Loucy (cell line): Measurements from ENCODE around the gene EEFSEC.

Source experiments
- H2AFZ ChIP-seq: fragments of 200-600 bp; sonication (generic); 2 replicates; pipeline ENCODE4 v1.6.0; 2016; ENCODE audit warnings: antibody characterized with exemption, mild to moderate bottlenecking, low read length, moderate library complexity
- H3F3A ChIP-seq: fragments of 200-600 bp; 2 replicates; pipeline ENCODE4 v1.6.0; 2016; ENCODE audit warnings: antibody characterized with exemption, low read depth, mild to moderate bottlenecking
- H3K27me3 ChIP-seq: fragments of 200-600 bp; sonication (generic); 2 replicates; pipeline ENCODE4 v1.6.1; 2014; ENCODE audit warnings: low read length, mild to moderate bottlenecking; ENCODE audit not compliant: insufficient read depth, poor library complexity, severe bottlenecking
- H3K36me3 ChIP-seq: fragments of 200-600 bp; sonication (generic); 2 replicates; pipeline ENCODE4 v1.6.1; 2016; ENCODE audit warnings: low read length; ENCODE audit not compliant: insufficient read depth
- H3K4me1 ChIP-seq: fragments of 200-600 bp; sonication (generic); 2 replicates; pipeline ENCODE4 v1.5.1; 2014; ENCODE audit warnings: low read length, mild to moderate bottlenecking; ENCODE audit not compliant: insufficient read depth, poor library complexity, severe bottlenecking
- H3K4me2 ChIP-seq: fragments of 200-600 bp; sonication (generic); 2 replicates; pipeline ENCODE4 v1.6.0; 2014; ENCODE audit warnings: antibody characterized with exemption, low read length, low read depth, mild to moderate bottlenecking; ENCODE audit not compliant: poor library complexity, severe bottlenecking
- H3K4me3 ChIP-seq: fragments of 200-600 bp; sonication (generic); 2 replicates; pipeline ENCODE4 v1.5.1; 2014; ENCODE audit warnings: low read length, mild to moderate bottlenecking, mixed read lengths; ENCODE audit not compliant: poor library complexity, severe bottlenecking
- H3K79me2 ChIP-seq: fragments of 200-600 bp; sonication (generic); 2 replicates; pipeline ENCODE4 v1.6.1; 2014; ENCODE audit warnings: low read length; ENCODE audit not compliant: insufficient read depth
- H3K9ac ChIP-seq: fragments of 200-600 bp; sonication (generic); 2 replicates; pipeline ENCODE4 v1.6.0; 2014; ENCODE audit warnings: mild to moderate bottlenecking, low read depth, low read length, moderate library complexity; ENCODE audit not compliant: poor library complexity, severe bottlenecking
- H3K9me2 ChIP-seq: fragments of 200-600 bp; sonication (generic); replicated peaks from 2 replicates; pipeline ENCODE4 v1.6.1; 2016; ENCODE audit warnings: low read depth, low read length, mixed read lengths
- H3K9me3 ChIP-seq: fragments of 200-600 bp; sonication (generic); 2 replicates; pipeline ENCODE4 v1.6.1; 2014; ENCODE audit warnings: mild to moderate bottlenecking, antibody characterized with exemption, low read length, low read depth; ENCODE audit not compliant: insufficient read depth
- H4K20me1 ChIP-seq: fragments of 200-600 bp; sonication (generic); 2 replicates; pipeline ENCODE4 v1.6.0; 2014; ENCODE audit warnings: antibody characterized with exemption, low read length, mild to moderate bottlenecking; ENCODE audit not compliant: insufficient read depth, poor library complexity, severe bottlenecking
- EZH2phosphoT487 ChIP-seq: fragments of 200-600 bp; IDR thresholded peaks from 2 replicates; pipeline ENCODE4 v1.6.1; 2018; ENCODE audit warnings: antibody characterized with exemption, mild to moderate bottlenecking, moderate library complexity, borderline replicate concordance
- TF ChIP-seq, protein P1 (sequence below): fragments of 200-600 bp; sonication (generic); conservative IDR thresholded peaks from 2 replicates; pipeline ENCODE4 v1.5.1; 2014; ENCODE audit warnings: mild to moderate bottlenecking, antibody characterized with exemption, low read length

EEFSEC gene

DNA sequence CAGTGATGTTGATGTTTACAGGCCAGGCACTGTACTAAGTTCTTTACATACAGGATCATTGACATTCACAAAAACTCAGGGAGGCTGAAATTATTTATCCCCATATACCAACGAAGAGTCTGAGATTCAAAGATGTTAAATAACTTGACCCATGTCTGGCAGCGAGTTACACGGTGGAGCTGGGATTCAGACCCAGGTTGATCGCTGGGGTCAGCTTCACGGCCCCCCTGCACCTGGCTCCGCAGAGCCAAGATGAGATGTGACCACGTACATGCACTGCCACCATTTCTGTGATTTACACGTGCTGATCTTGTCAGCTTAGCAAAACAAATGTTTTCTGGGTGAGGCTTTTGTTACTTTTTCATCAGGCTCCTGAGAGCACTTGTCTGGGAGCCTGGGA is 109.8 kb downstream of the EEFSEC start:
- H4K20me1 ChIP-seq, result no peaks in the 10 kb centered on the region
- H3K9me2 ChIP-seq, result no peaks in the 10 kb centered on the region

DNA sequence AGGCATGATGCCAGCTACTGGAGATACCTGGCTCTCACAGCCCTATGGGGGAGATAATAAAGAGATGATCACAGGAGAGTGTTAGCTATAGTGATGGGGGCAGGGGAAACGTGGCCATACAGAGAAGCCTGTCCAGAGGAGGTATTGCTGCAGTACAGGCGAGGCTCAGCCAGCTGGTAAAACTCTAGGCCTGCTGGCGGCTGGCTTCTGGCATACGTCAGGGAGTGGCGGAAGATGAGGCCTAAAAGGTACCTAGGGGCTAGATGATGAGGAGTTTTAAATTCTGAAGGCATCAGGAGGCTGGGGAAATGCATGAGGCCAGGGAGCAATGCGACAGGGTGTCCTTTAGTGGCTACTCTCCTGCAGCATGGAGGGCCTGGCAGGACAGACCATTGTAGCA is 110.7 kb downstream of the EEFSEC start:
- Histone ChIP-seq H2AFZ (no peak overlapping the region), H4K20me1 (no peaks in the 10 kb centered on the region), H3K27me3 (no peaks in the 10 kb centered on the region), H3K36me3 (peaks cover 53% of the 10 kb centered on the region; the same call in 1 of the 2 replicates), H3K9me2 (no peaks in the 10 kb centered on the region), H3K4me2 (no peak overlapping the region), H3K4me3 (no peak overlapping the region), H3K4me1 (no peaks in the 10 kb centered on the region), H3K9me3 (peaks cover 13% of the 10 kb centered on the region), H3K79me2 (no peaks in the 10 kb centered on the region), H3F3A (no peaks in the 10 kb centered on the region), H3K9ac (no peak overlapping the region)
- TF ChIP-seq EZH2phosphoT487, result no peak
- TF ChIP-seq, protein P1, sequence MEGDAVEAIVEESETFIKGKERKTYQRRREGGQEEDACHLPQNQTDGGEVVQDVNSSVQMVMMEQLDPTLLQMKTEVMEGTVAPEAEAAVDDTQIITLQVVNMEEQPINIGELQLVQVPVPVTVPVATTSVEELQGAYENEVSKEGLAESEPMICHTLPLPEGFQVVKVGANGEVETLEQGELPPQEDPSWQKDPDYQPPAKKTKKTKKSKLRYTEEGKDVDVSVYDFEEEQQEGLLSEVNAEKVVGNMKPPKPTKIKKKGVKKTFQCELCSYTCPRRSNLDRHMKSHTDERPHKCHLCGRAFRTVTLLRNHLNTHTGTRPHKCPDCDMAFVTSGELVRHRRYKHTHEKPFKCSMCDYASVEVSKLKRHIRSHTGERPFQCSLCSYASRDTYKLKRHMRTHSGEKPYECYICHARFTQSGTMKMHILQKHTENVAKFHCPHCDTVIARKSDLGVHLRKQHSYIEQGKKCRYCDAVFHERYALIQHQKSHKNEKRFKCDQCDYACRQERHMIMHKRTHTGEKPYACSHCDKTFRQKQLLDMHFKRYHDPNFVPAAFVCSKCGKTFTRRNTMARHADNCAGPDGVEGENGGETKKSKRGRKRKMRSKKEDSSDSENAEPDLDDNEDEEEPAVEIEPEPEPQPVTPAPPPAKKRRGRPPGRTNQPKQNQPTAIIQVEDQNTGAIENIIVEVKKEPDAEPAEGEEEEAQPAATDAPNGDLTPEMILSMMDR, result no peak

More for the DNA sequence above, 109.8 kb downstream of the EEFSEC start:
- Histone ChIP-seq H3K4me1 (no peaks in the 10 kb centered on the region), H3K36me3 (peaks cover 53% of the 10 kb centered on the region; the same call in 1 of the 2 replicates), H3K4me2 (no peak overlapping the region), H3F3A (no peaks in the 10 kb centered on the region), H3K4me3 (no peak overlapping the region), H3K9ac (no peak overlapping the region), H2AFZ (no peak overlapping the region), H3K9me3 (peaks cover 13% of the 10 kb centered on the region), H3K27me3 (no peaks in the 10 kb centered on the region), H3K79me2 (no peaks in the 10 kb centered on the region)
- TF ChIP-seq, protein P1, result no peak
- TF ChIP-seq EZH2phosphoT487, result no peak

DNA sequence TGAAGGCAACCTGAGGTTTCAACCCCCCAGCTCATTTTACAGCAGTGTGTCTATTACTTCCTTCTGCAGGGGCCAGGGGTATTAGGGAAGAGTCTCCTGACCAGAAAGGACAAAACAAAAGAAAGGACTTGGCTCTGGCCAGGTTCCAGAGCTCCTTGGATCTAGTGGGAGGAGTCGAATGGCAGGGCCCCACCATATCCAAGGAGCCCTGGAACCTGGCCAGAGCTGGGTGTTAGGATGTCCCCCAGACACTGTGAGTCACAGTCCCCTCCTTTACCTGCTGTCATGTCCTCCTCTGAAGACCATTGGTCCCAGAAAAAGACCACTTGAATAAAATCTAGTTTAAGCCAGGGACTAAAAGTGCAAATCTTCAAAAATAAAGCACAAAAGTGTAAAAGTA is 113.2 kb downstream of the EEFSEC start:
- H3F3A ChIP-seq, result no peaks in the 10 kb centered on the region
- no peak overlapping the region for H3K4me2 ChIP-seq
- H4K20me1 ChIP-seq, result no peaks in the 10 kb centered on the region
- H3K36me3 ChIP-seq, result peaks cover 40% of the 10 kb centered on the region; the same call in 1 of the 2 replicates
- H3K4me1 ChIP-seq, result no peaks in the 10 kb centered on the region
- TF ChIP-seq, protein P1, result no peak
- no peak for TF ChIP-seq EZH2phosphoT487
- no peak overlapping the region for H3K9ac ChIP-seq
- H3K9me2 ChIP-seq, result no peaks in the 10 kb centered on the region
- no peaks in the 10 kb centered on the region for H3K9me3 ChIP-seq
- no peak overlapping the region for H2AFZ ChIP-seq
- no peaks in the 10 kb centered on the region for H3K79me2 ChIP-seq
- H3K4me3 ChIP-seq, result no peak overlapping the region
- no peaks in the 10 kb centered on the region for H3K27me3 ChIP-seq
